T-helper 22 cell (primary cell): ENCODE results near the gene SYT8.
"Not testable (repeated sequence)": the region's sequence is repeated elsewhere in the genome, so short reads cannot be mapped to it uniquely, and the experiment has no call there.

Experiments used
- DNase-seq: peaks from one replicate; pipeline ENCODE4 v3.0.0-alpha.2; 2020; ENCODE audit warnings: low read depth

SYT8 gene

DNA sequence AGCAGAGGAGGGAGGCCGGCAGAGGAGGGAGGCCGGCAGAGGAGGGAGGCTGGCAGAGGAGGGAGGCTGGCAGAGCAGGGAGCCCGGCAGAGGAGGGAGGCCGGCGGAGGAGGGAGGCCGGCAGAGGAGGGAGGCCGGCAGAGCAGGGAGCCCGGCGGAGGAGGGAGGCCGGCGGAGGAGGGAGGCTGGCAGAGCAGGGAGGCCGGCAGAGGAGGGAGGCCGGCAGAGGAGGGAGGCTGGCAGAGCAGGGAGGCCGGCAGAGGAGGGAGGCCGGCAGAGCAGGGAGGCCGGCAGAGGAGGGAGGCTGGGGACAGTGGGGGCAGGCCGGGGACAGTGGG is 39.0 kb downstream of the SYT8 start:
- not testable (repeated sequence) for DNase-seq

- DNase-seq, result not testable (repeated sequence)
These were observed 39.8 kb downstream of the SYT8 start for GRCh38 chr11:1874441-1875092.

DNA sequence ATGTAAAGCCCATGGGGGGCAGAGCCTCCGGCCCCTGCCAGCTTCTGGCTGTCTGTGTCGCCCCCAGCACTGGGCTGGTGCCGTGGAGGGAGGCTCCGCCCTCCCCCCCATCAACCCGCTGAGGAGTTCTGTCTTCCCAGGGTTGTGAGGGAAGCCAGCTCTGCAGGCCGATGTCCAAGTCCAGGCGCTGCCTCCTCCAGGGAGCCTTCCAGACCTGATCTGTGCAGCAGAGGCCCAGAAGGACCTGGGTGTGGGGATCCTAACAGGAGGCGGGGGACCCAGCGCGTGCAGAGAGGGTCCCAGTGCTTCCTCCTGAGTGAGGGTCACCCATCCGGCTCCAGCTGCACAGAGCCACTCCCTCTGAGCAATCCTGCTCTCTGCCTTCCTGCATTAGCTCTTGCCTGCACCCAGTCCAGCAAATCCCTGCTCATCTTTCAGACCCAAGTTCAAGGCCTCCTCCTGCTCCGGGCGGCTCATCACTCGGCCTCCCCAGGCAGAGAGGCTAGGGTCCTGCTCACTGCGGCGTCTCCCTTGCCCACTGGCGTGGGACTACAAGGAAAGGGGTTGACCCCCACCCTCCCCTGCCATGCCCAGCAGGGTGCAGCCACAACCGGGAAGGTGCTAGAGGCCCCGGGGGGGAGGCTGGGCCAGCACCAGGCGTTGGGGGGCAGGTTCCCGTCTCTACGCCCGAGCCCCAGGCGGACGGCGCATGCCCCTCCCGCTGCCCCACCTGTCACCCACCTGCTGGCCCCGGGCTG is 40.5 kb downstream of the SYT8 start:
- DNase-seq, result no peak

GRCh38 chr11:1875851-1876301 is 41.1 kb downstream of the SYT8 start:
- DNase-seq, result not testable (repeated sequence)

GRCh38 chr11:1876361-1877063 is 41.7 kb downstream of the SYT8 start:
- DNase-seq, result no peak

GRCh38 chr11:1877211-1878136 is 42.7 kb downstream of the SYT8 start:
- DNase-seq, result no peak

DNA sequence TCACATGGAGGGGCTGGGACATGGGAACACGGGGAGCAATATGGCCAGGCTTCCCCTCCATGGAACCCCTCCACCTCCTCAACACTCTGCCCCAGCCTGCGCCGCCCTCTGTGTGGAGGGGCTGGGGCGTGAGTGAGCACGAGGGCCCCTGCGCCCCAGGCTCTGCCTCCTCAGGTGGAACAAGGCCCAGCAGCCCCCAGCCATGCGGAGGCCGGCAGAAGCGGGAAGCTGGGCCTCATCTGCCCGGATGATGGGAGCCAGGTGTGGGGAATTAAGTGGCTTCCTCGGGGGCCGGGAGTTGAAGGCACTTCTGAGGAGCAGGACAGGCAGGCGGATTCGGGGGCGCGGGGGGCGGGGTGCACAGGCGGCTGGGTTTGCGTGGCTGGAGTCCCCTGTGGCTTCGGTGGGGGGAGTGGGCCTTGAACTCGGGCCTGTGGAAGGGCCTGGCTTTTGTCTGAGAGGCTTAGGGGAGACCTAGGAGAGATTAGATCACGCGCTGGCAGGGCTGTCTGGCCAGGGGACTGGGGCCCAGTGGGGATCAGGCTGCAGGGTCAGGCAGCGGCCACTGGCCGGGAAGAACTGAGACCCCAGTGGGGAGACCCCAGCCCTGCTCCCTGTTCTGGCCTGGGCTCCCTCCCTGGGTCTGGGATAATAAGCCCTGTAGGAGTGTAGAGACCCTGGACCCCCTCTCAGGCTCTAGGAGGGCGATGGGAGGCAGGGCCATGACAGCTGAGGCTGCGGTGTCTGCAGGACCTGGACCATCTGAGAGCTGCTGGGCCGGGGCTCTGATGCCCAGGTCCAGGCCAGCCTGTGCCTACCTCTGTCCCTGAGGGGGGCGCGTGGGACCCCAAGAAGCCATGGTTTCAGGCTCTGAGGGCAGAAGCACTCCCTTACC is 43.6 kb downstream of the SYT8 start:
- DNase-seq, result no peak

GRCh38 chr11:1879342-1879940 is 44.7 kb downstream of the SYT8 start:
- no peak for DNase-seq

- no peak for DNase-seq
These were observed 45.3 kb downstream of the SYT8 start for GRCh38 chr11:1879941-1880720.

DNA sequence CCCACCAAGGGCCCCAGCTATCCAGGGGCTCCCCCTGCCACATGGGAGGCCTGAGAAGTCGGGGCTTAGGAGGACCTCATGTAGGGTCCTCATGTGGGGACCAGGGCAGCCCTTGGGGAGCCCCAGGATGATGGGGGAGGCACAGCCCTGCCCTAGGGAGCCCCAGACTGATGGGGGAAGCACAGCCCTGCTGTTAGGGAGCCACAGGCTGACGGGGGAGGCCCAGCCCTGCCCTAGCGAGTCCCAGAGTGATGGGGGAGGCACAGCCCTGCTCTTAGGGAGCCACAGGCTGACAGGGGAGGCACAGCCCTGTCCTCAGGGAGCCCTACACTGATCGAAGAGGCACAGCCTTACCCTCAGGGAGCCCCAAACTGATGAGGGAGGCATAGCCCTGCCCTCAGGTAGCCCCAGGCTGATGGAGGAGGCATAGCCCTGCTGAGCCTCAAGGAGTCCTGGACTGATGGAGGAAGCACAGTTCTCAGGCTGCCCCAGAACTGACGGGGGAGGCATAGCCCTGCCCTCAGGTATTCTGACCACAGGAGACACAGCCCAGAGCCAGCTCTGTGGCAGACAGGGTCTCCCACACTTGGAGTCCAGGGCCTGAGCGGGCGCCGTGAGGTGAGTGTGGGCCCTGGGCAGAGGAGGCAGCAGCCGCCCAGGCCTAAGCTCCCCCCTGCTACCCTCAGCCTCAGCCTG is 46.1 kb downstream of the SYT8 start:
- DNase-seq, result no peak

- no peak for DNase-seq
These were observed 46.9 kb downstream of the SYT8 start for GRCh38 chr11:1881442-1882264.

DNA sequence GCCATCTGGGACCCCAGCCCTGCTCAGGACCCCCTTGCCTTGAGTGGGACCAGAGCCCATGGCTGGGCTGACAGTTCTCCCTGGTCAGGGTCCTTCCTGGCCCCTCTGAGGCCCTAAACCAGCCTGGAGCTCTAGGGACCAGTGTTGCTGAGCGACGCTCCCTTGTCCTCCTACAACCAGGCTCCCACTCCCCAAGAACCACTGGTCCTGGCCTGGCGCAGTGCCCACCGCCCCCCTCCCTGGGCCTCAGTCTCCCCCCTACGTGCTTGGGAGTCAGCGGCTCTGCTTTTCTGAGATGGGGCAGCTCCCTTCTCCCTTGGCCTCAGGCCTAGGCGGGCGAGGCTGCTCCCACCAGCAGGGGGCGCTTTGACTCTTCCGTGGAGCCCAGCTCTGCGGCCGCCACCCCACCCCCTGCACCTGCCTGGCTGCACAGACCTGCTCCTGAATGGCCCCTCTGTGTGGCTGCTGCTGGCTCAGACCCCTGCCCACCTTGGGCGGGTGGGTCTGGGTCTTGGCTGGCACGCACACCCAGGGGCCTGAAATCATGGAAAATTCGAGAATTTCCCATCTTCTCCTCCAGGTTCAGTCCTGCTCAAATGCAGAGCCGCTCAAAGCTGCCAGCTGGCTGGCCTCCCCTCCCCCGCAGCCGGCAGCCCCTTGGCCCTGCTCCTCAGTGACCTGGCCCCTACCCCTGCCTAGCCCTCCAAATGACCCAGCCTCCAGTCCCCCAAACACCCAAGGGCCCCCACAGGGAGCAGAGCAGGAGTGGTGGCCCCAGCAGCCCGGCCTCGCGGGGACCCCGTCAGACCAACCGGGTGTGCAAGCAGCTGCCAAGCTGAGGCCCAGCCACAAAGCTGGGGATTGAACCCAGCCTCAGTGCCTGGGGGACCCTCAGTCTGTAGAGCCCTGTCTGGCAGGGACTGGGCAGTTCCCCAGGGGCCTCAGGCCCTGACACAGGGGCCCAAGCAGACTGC is 47.8 kb downstream of the SYT8 start:
- DNase-seq, result peak; percentile 33

DNA sequence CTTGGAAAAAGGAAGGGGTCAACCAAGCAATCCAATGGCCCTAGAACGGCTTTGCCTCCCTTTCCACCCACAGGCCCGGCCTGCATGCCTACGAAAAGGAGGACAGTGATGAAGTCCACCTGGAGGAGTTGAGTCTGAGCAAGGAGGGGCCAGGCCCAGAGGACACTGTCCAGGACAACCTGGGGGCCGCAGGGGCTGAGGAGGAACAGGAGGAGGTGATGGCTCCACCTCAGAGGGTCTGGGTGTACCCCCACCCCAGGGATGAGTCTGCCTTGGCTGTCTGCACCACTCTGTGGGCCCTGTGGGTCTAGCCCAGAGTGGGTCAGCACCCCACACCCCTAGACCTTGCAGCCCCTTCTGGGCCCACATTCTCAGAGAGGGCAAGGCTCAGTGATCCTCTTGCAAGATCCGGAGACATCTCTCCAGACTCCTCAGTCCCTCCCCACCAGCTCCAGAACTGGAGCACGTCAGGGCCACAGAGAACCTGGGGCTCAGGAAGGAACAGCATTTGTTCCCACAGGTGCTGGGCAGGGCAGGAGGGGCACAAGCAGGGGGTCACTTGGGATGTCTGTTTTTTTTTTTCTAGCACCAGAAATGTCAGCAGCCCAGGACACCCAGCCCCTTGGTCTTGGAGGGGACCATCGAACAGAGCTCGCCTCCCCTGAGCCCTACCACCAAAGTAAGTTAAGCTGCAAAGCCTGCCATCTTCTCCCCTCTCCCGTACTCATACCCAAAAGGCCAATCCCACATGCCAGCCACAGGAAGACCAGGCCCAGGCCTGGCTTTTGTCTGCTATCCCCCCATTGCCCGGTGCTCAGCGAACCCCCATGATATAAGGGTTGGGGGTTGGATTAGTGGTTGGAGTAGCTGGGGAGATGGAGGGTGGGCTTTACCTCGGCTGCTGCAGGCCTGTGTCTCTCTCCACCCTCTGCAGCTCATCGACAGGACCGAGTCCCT is 48.8 kb downstream of the SYT8 start:
- no peak for DNase-seq

DNA sequence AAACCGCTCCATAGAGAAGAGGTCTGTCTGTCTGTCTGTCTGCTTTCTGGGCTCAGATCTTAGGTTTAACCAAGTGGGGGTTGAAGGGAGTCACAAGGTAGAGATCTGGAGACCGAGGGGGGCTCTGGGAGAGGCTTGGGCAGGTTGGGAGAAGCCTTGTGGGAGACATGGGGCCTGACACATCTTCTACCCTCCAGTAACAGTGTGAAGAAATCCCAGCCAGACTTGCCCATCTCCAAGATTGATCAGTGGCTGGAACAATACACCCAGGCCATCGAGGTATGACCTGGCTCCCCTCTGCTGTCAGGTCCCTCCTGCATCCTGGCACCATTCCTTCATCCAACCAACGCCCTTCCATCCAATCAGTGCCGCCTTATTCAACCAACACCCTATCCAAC is 49.5 kb downstream of the SYT8 start:
- DNase-seq, result no peak

- not testable (repeated sequence) for DNase-seq
These were observed 51.8 kb downstream of the SYT8 start for GRCh38 chr11:1886551-1886950.
